ENCODE results near the gene UBE2L3.

- TF ChIP-seq CTCF (conservative IDR thresholded peaks at IDR 0.05; ENCODE audit: low read depth in 2 of 2) (no peak), REST (IDR thresholded peaks at IDR 0.05; ENCODE audit: unreplicated experiment) (no peak), EZH2 (IDR thresholded peaks at IDR 0.05; ENCODE audit: low read depth, unreplicated experiment) (peak; percentile 47), JUNB (IDR thresholded peaks at IDR 0.05; ENCODE audit: unreplicated experiment) (no peak), POLR2AphosphoS5 (IDR thresholded peaks at IDR 0.05; ENCODE audit: low read depth) (peak; percentile 86), NANOG (IDR thresholded peaks at IDR 0.05; ENCODE audit: borderline replicate concordance) (no peak), EZH2phosphoT487 (IDR thresholded peaks at IDR 0.05; ENCODE audit: unreplicated experiment) (no peak), ETS1 (IDR thresholded peaks at IDR 0.05) (no peak), CREB1 (CRISPR knock-in tag; IDR thresholded peaks at IDR 0.05; ENCODE audit: low read depth) (peak; percentile 60), ZNF462 (CRISPR knock-in tag; IDR thresholded peaks at IDR 0.05) (no peak), ZNF114 (CRISPR knock-in tag; IDR thresholded peaks at IDR 0.05) (no peak), ZNF331 (CRISPR knock-in tag; IDR thresholded peaks at IDR 0.05; ENCODE audit: low read depth) (no peak), STAT1 (IDR thresholded peaks at IDR 0.05; ENCODE audit: unreplicated experiment) (no peak)
Observed at GRCh38 chr22:21641789-21642583, 74.5 kb downstream of the UBE2L3 start, which contains the start of gene SDF2L1.
